HG03103 (cell line): ENCODE results near the gene PLCB1.

ENCODE experiments used
- ATAC-seq: cut with Tn5 transposase; IDR thresholded peaks from one replicate; pipeline ENCODE4 v1.9.1; 2021; ENCODE audit warnings: low read depth; ENCODE audit not compliant: unreplicated experiment

The PLCB1 gene

DNA sequence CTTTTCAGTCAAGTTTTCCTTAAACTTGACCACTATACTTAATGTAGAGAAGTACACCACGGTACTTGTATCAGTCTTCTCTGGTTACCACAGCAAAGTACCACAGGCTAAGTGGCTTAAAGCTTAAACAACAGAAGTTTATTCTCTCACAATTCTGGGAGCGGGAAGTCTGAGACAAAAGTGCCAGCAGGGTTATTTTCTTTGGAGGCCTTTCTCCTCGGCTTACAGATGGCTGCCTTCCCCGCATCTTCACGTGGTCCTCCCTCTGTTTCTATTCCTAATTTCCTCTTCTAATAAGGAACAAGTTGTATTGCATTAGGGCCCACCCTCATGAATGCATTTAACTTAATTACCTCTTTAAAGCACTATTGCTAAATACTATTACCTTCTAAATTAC, 258.0 kb downstream of the PLCB1 start:
- no peak for ATAC-seq

DNA sequence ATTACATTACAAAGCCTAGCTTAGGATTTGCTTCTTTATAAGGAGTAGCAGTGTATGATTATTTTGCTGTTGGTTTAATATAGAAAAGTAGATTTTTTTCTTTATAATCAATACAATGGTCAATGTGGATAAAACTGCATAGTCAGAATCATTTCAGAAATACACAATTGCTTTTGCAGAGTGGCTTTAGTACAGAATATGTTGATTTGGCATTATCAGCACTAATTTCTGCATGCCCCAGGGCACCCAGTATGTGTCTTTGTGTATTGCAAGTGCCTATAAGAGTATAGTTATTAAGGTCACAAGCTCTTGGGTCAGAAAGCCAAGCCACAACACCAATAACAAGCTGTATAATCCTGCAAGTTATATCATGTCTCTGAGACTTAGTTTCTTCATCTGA, 258.4 kb downstream of the PLCB1 start:
- ATAC-seq, result no peak

- no peak for ATAC-seq
These were observed 261.3 kb downstream of the PLCB1 start for GRCh38 chr20:8393381-8393780.

DNA sequence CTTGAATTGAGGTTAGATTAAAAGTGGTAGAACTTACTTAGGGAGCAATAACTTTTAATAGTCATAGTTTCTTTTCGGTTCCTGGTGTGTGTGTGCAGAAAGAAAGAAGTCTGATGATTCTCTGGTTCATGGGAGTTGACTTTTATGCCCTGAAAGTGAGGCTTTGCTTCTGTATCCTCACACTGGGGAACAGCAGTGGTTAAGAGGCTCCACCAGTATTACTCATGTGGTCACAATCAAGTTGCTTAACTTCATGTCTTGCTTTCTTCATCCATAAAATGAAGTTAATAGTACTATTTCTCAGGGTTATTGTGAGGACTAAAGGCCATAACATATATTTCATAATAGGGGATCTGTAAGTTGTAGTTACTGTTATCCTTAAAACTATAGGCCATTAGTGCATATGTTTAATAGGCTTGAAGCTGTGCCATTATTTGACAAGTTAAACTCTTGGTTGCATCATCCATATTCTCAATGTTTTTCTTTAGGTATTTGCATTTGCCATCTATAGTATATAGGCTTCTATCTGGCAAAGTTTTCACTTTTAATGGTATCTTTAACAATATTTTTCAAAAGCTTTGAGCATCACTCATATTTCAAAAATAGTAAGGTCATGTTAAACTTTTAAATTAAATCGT, 262.4 kb downstream of the PLCB1 start:
- ATAC-seq, result peak; percentile 82

- no peak for ATAC-seq
These were observed 263.9 kb downstream of the PLCB1 start for GRCh38 chr20:8395956-8396355.

- ATAC-seq, result no peak
These were observed 266.4 kb downstream of the PLCB1 start for GRCh38 chr20:8398263-8399051.

- ATAC-seq, result peak; percentile 97
These were observed 267.9 kb downstream of the PLCB1 start for GRCh38 chr20:8399947-8400346.

- ATAC-seq, result no peak
These were observed 268.4 kb downstream of the PLCB1 start for GRCh38 chr20:8400486-8400885.

DNA sequence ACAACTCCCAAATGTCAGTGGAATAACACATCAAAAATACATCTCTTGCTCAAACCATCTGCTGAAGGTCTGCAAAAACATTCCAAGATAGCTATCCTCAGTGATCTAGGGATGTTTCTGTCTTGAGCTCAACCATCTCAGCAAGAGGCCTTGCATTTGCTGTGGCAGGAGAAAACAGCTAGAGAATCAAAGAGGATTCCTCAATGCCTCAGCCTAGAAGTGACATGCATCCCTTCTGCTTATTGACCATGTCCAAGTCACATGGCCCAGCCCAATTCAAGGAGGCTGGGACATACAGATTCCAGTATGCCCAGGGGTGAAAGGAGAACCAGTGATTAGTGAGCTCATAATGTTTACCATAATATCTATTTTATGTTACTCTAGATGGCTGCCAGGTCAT, 269.5 kb downstream of the PLCB1 start:
- ATAC-seq, result no peak

GRCh38 chr20:8402798-8403197, 270.7 kb downstream of the PLCB1 start:
- no peak for ATAC-seq

- no peak for ATAC-seq
These were observed 273.0 kb downstream of the PLCB1 start for GRCh38 chr20:8404912-8405635.

GRCh38 chr20:8406391-8406790, 274.3 kb downstream of the PLCB1 start:
- no peak for ATAC-seq

DNA sequence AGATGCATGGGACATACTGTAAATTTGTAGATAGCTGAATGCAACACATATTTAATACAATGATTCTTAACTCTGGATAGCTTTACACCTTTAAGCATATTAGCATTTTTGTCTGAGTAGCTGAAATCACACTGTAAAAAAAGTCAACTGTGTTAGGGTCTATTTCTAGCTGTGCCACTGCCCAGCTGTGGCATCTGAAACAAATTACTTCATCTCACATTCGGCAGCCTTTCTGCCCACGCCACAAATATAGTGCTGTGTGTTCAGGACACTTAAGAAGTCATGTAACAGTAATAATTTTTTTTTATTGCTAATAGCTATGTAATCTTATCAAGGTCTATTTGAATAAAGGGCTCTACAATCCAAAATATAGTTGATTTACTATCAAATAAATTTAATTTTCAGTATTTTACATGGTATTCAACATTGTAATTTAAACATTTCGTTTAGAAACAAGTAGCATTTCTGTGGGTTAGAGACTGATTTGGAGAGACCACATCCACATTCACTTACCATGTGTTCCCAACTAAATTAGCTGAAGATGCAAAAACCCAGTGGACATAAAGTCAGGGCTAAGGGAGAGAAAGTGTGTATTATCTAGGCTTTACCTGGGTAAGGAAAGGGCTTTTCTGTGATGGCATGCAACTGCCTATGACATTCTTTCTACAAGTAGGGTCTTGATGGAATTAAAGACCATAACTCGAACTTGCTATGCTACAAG, 276.7 kb downstream of the PLCB1 start:
- no peak for ATAC-seq

GRCh38 chr20:8413691-8414090, 281.6 kb downstream of the PLCB1 start:
- no peak for ATAC-seq

GRCh38 chr20:8414586-8415274, 282.7 kb downstream of the PLCB1 start:
- no peak for ATAC-seq

- no peak for ATAC-seq
These were observed 289.9 kb downstream of the PLCB1 start for GRCh38 chr20:8421981-8422380.

DNA sequence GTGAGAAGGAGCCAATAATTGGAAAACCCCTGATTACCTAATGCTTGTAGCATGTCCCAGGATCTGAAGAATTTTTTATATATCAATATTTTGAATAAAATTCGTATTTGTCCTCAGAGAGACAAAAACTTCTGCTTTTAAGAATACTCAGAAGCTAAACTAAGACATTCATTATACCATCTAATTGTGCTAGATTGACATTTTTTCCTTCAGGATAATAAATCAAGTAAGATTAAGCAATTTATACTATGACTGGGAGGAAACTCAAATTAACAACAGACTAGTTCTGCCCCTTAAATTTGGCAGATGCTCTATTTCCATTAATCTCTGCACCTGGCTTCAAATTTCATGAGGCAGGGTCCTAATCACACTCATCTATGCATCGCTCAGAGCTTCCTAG, 291.4 kb downstream of the PLCB1 start:
- ATAC-seq, result no peak

- ATAC-seq, result no peak
These were observed 291.9 kb downstream of the PLCB1 start for GRCh38 chr20:8424010-8424409.

DNA sequence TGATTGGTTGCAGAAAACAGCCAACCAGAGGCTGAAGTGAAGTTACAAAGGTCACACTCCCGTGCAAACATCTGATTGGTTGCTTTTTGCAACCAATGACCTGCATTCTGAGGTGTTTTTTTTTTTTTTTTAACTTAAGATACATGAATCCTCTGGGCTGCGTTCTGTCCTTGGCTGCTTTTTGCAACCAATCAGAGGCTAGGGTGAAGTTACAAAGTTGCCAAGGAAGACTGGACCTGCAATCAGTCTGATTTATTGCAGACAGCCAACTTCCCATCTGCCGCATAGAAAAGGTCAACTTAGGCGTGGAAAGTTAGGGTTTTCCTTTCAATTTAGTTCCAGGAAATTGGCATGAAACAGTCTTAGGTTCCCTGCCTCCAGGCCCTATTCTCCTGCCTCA, 292.9 kb downstream of the PLCB1 start:
- no peak for ATAC-seq

DNA sequence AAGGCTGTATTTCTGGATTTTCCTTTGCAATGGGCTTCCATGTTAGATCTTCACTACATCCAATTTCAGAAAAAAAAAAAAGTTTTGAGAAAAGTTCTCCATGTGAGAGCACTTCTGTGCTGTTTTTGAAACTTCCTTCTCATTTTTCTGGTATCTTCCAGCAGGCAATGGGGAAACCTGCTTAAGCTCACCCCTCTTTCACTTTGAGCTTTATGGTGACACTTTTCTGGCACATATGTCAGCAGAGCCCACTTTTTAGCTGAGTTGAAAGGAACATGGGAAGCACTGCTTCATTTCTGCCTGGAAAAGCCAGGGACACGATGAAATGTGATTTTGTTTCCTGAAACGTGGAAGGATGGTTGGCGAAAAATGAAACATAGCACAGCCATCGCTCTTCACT, 293.7 kb downstream of the PLCB1 start:
- ATAC-seq, result no peak
